Thyroid gland (tissue), 4 donors: Measurements from ENCODE around the gene PADI1.

Experiments
- POLR2A ChIP-seq, 2 donors: fragments of 450-650 bp; IDR thresholded peaks; one replicate each; pipeline ENCODE4 v1.6.1; 2017; ENCODE audit warnings: antibody characterized with exemption in 2 of 2, mild to moderate bottlenecking in 2 of 2, moderate library complexity in 1 of 2
- TF ChIP-seq, protein P1 (sequence below), 6 experiments: fragments of 200-600 bp in 3 of 6; fragments of 450-650 bp in 3 of 6; sonication (generic) in 3 of 6; IDR thresholded peaks; one replicate each; pipeline ENCODE4 v1.5.1; 2016 to 2019; ENCODE audit warnings: antibody characterized with exemption in 6 of 6, mild to moderate bottlenecking in 2 of 6, inconsistent platforms in 1 of 6, moderate library complexity in 1 of 6

GRCh38 chr1:17290553-17290952, 85.6 kb downstream of the PADI1 start:
- TF ChIP-seq POLR2A (IDR thresholded peaks at IDR 0.05) = no peak
- TF ChIP-seq, protein P1, sequence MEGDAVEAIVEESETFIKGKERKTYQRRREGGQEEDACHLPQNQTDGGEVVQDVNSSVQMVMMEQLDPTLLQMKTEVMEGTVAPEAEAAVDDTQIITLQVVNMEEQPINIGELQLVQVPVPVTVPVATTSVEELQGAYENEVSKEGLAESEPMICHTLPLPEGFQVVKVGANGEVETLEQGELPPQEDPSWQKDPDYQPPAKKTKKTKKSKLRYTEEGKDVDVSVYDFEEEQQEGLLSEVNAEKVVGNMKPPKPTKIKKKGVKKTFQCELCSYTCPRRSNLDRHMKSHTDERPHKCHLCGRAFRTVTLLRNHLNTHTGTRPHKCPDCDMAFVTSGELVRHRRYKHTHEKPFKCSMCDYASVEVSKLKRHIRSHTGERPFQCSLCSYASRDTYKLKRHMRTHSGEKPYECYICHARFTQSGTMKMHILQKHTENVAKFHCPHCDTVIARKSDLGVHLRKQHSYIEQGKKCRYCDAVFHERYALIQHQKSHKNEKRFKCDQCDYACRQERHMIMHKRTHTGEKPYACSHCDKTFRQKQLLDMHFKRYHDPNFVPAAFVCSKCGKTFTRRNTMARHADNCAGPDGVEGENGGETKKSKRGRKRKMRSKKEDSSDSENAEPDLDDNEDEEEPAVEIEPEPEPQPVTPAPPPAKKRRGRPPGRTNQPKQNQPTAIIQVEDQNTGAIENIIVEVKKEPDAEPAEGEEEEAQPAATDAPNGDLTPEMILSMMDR (IDR thresholded peaks at IDR 0.05) = no peak
